Keratinocyte (primary cell): ENCODE data around the gene ATP13A5.

Experiments
- CTCF ChIP-seq, 3 experiments: IDR thresholded peaks in 1 of 3; conservative IDR thresholded peaks in 1 of 3; optimal IDR thresholded peaks in 1 of 3; 2 replicates in 2 of 3; 3 replicates in 1 of 3; pipeline versions ENCODE3 to v1.5.1; 2011; ENCODE audit warnings: low read length in 3 of 3, mild to moderate bottlenecking in 3 of 3, moderate library complexity in 2 of 3, control low read depth in 1 of 3, inconsistent platforms in 1 of 3; ENCODE audit not compliant: insufficient read depth in 2 of 3; ENCODE audit errors: extremely low read depth in 1 of 3
- EZH2 ChIP-seq: IDR thresholded peaks from one replicate; pipeline ENCODE4 v1.6.1; 2012; ENCODE audit warnings: inconsistent platforms, mild to moderate bottlenecking, low read length, moderate library complexity

GRCh38 chr3:193344486-193344885, 34.1 kb downstream of the ATP13A5 start:
- TF ChIP-seq EZH2 (no peak), CTCF (optimal IDR thresholded peaks at IDR 0.05 in 1 of 3, IDR thresholded peaks at IDR 0.05 in 1 of 3, conservative IDR thresholded peaks at IDR 0.05 in 1 of 3; ENCODE audit: extremely low read depth in 1 of 3, insufficient read depth in 2 of 3, low read length in 3 of 3) (no peak)
